ENCODE measurements around the gene TMEM208. TPM values are rescaled to one million over a fixed set of nuclear protein-coding genes. Genes with fewer than 3 reads are reported as not detected.
A peak's percentile ranks its signal among the peaks of the same experiment; 100 is the strongest.

The TMEM208 gene
- total and polyA plus RNA-seq, 2 of the 13 experiments (the other 11 are each of a cell fraction or from before 2014, with no cell fraction given) = 58.8 to 72.9 TPM

DNA sequence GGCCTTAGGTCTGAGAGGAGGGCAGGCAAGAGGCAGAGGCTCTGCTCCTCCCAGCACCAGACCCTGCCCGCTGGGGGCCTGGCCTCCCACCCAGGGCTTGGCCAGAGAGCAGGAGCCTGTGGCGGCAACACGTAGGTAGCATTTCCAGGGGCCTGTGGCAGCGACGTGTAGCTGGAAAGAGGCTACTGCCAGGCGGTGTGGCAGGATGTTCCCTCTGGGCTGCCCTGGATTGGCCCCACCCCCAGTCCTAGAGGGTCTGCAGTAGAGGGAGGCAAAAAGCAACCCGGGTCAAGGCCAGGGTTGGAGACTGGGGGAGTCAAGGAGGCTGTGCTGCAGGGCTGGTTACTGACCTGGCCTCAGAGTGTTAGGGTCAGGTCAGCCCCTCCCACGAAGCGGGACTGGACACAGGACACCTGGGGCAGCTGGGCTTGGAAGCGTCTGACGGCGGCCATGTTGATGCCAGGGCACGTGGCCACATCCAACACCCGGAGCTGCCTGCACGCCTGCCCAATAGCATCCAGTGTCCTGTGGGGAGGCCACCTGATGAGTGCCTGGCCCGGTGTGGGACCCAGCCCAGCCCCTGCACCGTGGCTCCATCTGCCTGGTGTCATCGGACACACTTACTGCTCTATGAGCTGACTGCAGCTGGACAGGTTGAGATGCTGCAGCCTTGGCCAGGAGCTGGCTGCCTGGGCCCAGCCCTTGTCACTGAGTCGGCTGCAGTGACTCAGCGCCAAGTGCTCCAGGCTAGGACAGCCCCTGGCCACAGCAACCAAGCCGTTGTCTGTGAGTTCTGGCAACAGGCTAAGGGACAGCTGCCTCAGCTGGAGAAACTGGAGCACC lies 19.5 kb upstream of the TMEM208 start (continued):
- TF ChIP-seq HNF4A (CRISPR knock-in tag; IDR thresholded peaks at IDR 0.05) (no peak; the same call in 1 of the 2 replicates), KDM5B (CRISPR knock-in tag; IDR thresholded peaks at IDR 0.05; ENCODE audit: borderline replicate concordance) (no peak), ZNF230 (CRISPR knock-in tag; IDR thresholded peaks at IDR 0.05) (no peak), SSRP1 (CRISPR knock-in tag; IDR thresholded peaks at IDR 0.05) (0 out of 2 replicates have a peak, but pooled peaks have one; percentile 6), MAF1 (CRISPR knock-in tag; IDR thresholded peaks at IDR 0.05; ENCODE audit: borderline replicate concordance) (no peak), KLF9 (CRISPR knock-in tag; IDR thresholded peaks at IDR 0.05; ENCODE audit: low read depth) (no peak), PAF1 (CRISPR knock-in tag; IDR thresholded peaks at IDR 0.05) (no peak), ZNF331 (CRISPR knock-in tag; IDR thresholded peaks at IDR 0.05) (0 out of 2 replicates have a peak, but pooled peaks have one; percentile 8), FOXC1 (CRISPR knock-in tag; IDR thresholded peaks at IDR 0.05; ENCODE audit: borderline replicate concordance) (0 out of 2 replicates have a peak, but pooled peaks have one; percentile 17), KMT2B (CRISPR knock-in tag; IDR thresholded peaks at IDR 0.05) (0 out of 2 replicates have a peak, but pooled peaks have one; percentile 21), ZNF430 (CRISPR knock-in tag; IDR thresholded peaks at IDR 0.05) (no peak), BORCS8-MEF2B (CRISPR knock-in tag; IDR thresholded peaks at IDR 0.05) (peak; percentile 45; the same call in 1 of the 2 replicates)
- TF ChIP-seq, protein P1, sequence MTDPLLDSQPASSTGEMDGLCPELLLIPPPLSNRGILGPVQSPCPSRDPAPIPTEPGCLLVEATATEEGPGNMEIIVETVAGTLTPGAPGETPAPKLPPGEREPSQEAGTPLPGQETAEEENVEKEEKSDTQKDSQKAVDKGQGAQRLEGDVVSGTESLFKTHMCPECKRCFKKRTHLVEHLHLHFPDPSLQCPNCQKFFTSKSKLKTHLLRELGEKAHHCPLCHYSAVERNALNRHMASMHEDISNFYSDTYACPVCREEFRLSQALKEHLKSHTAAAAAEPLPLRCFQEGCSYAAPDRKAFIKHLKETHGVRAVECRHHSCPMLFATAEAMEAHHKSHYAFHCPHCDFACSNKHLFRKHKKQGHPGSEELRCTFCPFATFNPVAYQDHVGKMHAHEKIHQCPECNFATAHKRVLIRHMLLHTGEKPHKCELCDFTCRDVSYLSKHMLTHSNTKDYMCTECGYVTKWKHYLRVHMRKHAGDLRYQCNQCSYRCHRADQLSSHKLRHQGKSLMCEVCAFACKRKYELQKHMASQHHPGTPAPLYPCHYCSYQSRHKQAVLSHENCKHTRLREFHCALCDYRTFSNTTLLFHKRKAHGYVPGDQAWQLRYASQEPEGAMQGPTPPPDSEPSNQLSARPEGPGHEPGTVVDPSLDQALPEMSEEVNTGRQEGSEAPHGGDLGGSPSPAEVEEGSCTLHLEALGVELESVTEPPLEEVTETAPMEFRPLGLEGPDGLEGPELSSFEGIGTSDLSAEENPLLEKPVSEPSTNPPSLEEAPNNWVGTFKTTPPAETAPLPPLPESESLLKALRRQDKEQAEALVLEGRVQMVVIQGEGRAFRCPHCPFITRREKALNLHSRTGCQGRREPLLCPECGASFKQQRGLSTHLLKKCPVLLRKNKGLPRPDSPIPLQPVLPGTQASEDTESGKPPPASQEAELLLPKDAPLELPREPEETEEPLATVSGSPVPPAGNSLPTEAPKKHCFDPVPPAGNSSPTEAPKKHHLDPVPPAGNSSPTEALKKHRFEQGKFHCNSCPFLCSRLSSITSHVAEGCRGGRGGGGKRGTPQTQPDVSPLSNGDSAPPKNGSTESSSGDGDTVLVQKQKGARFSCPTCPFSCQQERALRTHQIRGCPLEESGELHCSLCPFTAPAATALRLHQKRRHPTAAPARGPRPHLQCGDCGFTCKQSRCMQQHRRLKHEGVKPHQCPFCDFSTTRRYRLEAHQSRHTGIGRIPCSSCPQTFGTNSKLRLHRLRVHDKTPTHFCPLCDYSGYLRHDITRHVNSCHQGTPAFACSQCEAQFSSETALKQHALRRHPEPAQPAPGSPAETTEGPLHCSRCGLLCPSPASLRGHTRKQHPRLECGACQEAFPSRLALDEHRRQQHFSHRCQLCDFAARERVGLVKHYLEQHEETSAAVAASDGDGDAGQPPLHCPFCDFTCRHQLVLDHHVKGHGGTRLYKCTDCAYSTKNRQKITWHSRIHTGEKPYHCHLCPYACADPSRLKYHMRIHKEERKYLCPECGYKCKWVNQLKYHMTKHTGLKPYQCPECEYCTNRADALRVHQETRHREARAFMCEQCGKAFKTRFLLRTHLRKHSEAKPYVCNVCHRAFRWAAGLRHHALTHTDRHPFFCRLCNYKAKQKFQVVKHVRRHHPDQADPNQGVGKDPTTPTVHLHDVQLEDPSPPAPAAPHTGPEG (CRISPR knock-in tag; IDR thresholded peaks at IDR 0.05) = peak; percentile 46; the same call in 1 of the 2 replicates
- TF ChIP-seq, protein P2, sequence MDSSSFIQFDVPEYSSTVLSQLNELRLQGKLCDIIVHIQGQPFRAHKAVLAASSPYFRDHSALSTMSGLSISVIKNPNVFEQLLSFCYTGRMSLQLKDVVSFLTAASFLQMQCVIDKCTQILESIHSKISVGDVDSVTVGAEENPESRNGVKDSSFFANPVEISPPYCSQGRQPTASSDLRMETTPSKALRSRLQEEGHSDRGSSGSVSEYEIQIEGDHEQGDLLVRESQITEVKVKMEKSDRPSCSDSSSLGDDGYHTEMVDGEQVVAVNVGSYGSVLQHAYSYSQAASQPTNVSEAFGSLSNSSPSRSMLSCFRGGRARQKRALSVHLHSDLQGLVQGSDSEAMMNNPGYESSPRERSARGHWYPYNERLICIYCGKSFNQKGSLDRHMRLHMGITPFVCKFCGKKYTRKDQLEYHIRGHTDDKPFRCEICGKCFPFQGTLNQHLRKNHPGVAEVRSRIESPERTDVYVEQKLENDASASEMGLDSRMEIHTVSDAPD (CRISPR knock-in tag; IDR thresholded peaks at IDR 0.05) = no peak
- TF ChIP-seq, protein P3, sequence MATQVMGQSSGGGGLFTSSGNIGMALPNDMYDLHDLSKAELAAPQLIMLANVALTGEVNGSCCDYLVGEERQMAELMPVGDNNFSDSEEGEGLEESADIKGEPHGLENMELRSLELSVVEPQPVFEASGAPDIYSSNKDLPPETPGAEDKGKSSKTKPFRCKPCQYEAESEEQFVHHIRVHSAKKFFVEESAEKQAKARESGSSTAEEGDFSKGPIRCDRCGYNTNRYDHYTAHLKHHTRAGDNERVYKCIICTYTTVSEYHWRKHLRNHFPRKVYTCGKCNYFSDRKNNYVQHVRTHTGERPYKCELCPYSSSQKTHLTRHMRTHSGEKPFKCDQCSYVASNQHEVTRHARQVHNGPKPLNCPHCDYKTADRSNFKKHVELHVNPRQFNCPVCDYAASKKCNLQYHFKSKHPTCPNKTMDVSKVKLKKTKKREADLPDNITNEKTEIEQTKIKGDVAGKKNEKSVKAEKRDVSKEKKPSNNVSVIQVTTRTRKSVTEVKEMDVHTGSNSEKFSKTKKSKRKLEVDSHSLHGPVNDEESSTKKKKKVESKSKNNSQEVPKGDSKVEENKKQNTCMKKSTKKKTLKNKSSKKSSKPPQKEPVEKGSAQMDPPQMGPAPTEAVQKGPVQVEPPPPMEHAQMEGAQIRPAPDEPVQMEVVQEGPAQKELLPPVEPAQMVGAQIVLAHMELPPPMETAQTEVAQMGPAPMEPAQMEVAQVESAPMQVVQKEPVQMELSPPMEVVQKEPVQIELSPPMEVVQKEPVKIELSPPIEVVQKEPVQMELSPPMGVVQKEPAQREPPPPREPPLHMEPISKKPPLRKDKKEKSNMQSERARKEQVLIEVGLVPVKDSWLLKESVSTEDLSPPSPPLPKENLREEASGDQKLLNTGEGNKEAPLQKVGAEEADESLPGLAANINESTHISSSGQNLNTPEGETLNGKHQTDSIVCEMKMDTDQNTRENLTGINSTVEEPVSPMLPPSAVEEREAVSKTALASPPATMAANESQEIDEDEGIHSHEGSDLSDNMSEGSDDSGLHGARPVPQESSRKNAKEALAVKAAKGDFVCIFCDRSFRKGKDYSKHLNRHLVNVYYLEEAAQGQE (IDR thresholded peaks at IDR 0.05; ENCODE audit: borderline replicate concordance in 1 of 2, low read depth in 1 of 2, low read length in 2 of 2) = no peak
- TF ChIP-seq, protein P4, sequence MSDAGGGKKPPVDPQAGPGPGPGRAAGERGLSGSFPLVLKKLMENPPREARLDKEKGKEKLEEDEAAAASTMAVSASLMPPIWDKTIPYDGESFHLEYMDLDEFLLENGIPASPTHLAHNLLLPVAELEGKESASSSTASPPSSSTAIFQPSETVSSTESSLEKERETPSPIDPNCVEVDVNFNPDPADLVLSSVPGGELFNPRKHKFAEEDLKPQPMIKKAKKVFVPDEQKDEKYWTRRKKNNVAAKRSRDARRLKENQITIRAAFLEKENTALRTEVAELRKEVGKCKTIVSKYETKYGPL (CRISPR knock-in tag; IDR thresholded peaks at IDR 0.05) = no peak

All from HepG2 (cell line).